DOHH2 (cell line): ENCODE data around the gene BTBD10.

Source experiments
- H3F3A ChIP-seq: fragments of 200-600 bp; sonication (generic), shearing (Covaris generic); 2 replicates; pipeline ENCODE4 v1.6.0; 2016; ENCODE audit warnings: antibody characterized with exemption, mild to moderate bottlenecking; ENCODE audit not compliant: control insufficient read depth, insufficient read depth
- H3K27ac ChIP-seq: fragments of 200-600 bp; sonication (generic); 2 replicates; pipeline ENCODE4 v1.5.1; 2014; ENCODE audit warnings: low read depth, mild to moderate bottlenecking, low read length, moderate library complexity
- H3K27me3 ChIP-seq: fragments of 200-600 bp; sonication (generic); 2 replicates; pipeline ENCODE4 v1.6.1; 2014; ENCODE audit warnings: mild to moderate bottlenecking, low read length, mixed read lengths; ENCODE audit not compliant: control insufficient read depth
- H3K36me3 ChIP-seq: fragments of 200-600 bp; sonication (generic); 2 replicates; pipeline ENCODE4 v1.6.1; 2014; ENCODE audit warnings: mild to moderate bottlenecking, low read length, moderate library complexity, mixed read lengths; ENCODE audit not compliant: control insufficient read depth
- H3K4me1 ChIP-seq: fragments of 200-600 bp; sonication (generic); 2 replicates; pipeline ENCODE4 v1.6.1; 2014; ENCODE audit warnings: mild to moderate bottlenecking, low read length, mixed read lengths; ENCODE audit not compliant: control insufficient read depth
- H3K4me2 ChIP-seq: fragments of 200-600 bp; sonication (generic); 2 replicates; pipeline ENCODE4 v1.6.0; 2014; ENCODE audit warnings: mild to moderate bottlenecking, low read length, moderate library complexity
- H3K4me3 ChIP-seq: fragments of 200-600 bp; sonication (generic); 2 replicates; pipeline ENCODE4 v1.5.1; 2014; ENCODE audit warnings: mild to moderate bottlenecking, low read length, mixed read lengths
- H3K79me2 ChIP-seq: fragments of 200-600 bp; sonication (generic); 2 replicates; pipeline ENCODE4 v1.6.1; 2014; ENCODE audit warnings: mild to moderate bottlenecking, low read length, mixed read lengths; ENCODE audit not compliant: control insufficient read depth
- H3K9me2 ChIP-seq: fragments of 200-600 bp; sonication (generic); replicated peaks from 2 replicates; pipeline ENCODE4 v1.6.1; 2014; ENCODE audit warnings: mild to moderate bottlenecking, low read length, mixed read lengths; ENCODE audit not compliant: control insufficient read depth
- H3K9me3 ChIP-seq: fragments of 200-600 bp; sonication (generic); 2 replicates; pipeline ENCODE4 v1.6.1; 2014; ENCODE audit warnings: antibody characterized with exemption, low read length, mixed read lengths; ENCODE audit not compliant: control insufficient read depth, insufficient read depth
- H4K20me1 ChIP-seq: fragments of 200-600 bp; sonication (generic); 2 replicates; pipeline ENCODE4 v1.6.0; 2014; ENCODE audit warnings: low read depth, mild to moderate bottlenecking, antibody characterized with exemption, low read length, moderate library complexity; ENCODE audit not compliant: control insufficient read depth, insufficient read depth
- EZH2phosphoT487 ChIP-seq: fragments of 200-600 bp; sonication (generic); IDR thresholded peaks from 2 replicates; pipeline ENCODE4 v1.6.1; 2017; ENCODE audit warnings: borderline replicate concordance, mild to moderate bottlenecking, antibody characterized with exemption, low read length, moderate library complexity, mixed read lengths
- TF ChIP-seq, protein P1 (sequence below): fragments of 200-600 bp; sonication (generic); IDR thresholded peaks from one replicate; pipeline ENCODE4 v1.5.1; 2014; ENCODE audit warnings: antibody characterized with exemption, mild to moderate bottlenecking, low read depth, low read length; ENCODE audit not compliant: poor library complexity, severe bottlenecking

BTBD10 gene

DNA sequence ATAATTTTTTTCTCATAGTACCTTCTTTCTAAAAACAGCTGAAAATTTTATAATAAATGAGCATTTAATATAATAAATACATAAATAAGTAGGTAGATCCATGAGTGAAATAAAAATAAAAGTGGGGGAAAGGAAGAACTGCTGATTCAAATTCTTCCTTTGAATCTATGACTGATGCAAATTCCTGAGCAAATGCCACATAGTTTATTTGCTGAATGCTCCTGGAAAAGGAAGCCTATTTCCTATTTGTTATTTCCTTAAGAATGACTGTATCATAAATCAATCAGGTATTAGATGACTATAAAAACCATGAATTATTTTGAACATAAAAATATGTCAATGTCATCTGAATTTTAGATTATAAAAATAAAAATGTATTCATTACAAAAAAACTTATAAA, 16.6 kb downstream of the BTBD10 start:
- Histone ChIP-seq H3K4me3 (no peak overlapping the region), H3K4me2 (no peak overlapping the region), H3K27me3 (no peaks in the 10 kb centered on the region), H3K9me2 (no peaks in the 10 kb centered on the region), H3K4me1 (peaks cover 10% of the 10 kb centered on the region), H4K20me1 (no peaks in the 10 kb centered on the region), H3F3A (no peaks in the 10 kb centered on the region), H3K79me2 (peaks cover 62% of the 10 kb centered on the region), H3K27ac (no peak overlapping the region), H3K9me3 (no peaks in the 10 kb centered on the region), H3K36me3 (peaks cover 3% of the 10 kb centered on the region; the same call in 1 of the 2 replicates)
- TF ChIP-seq, protein P1, sequence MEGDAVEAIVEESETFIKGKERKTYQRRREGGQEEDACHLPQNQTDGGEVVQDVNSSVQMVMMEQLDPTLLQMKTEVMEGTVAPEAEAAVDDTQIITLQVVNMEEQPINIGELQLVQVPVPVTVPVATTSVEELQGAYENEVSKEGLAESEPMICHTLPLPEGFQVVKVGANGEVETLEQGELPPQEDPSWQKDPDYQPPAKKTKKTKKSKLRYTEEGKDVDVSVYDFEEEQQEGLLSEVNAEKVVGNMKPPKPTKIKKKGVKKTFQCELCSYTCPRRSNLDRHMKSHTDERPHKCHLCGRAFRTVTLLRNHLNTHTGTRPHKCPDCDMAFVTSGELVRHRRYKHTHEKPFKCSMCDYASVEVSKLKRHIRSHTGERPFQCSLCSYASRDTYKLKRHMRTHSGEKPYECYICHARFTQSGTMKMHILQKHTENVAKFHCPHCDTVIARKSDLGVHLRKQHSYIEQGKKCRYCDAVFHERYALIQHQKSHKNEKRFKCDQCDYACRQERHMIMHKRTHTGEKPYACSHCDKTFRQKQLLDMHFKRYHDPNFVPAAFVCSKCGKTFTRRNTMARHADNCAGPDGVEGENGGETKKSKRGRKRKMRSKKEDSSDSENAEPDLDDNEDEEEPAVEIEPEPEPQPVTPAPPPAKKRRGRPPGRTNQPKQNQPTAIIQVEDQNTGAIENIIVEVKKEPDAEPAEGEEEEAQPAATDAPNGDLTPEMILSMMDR = no peak
- no peak for TF ChIP-seq EZH2phosphoT487

DNA sequence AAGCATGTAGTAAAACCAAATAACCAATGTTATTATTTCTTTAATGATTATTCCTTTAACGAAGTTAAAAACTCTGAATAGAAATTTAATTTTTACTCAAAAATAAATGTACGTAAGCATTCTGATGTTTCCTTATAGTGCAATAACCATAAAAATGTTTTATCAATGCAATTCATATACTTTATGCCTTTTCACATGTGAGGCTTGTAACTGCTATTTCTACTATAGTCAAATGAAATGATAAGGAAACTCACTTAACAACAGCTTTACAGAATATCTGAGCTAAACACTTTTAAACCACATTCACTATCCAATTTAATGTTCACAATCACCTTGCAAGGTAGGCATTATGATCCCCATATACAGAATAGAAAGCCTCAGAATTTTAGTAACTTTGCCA, 17.4 kb downstream of the BTBD10 start:
- Histone ChIP-seq H3K4me2 (no peak overlapping the region), H3K4me1 (peaks cover 10% of the 10 kb centered on the region), H3K27ac (no peak overlapping the region), H3K79me2 (peaks cover 53% of the 10 kb centered on the region), H3K27me3 (no peaks in the 10 kb centered on the region), H3F3A (no peaks in the 10 kb centered on the region), H3K9me2 (no peaks in the 10 kb centered on the region), H3K9me3 (no peaks in the 10 kb centered on the region), H4K20me1 (no peaks in the 10 kb centered on the region), H3K4me3 (no peak overlapping the region), H3K36me3 (peaks cover 3% of the 10 kb centered on the region; the same call in 1 of the 2 replicates)
- no peak for TF ChIP-seq EZH2phosphoT487
- TF ChIP-seq, protein P1 = no peak

DNA sequence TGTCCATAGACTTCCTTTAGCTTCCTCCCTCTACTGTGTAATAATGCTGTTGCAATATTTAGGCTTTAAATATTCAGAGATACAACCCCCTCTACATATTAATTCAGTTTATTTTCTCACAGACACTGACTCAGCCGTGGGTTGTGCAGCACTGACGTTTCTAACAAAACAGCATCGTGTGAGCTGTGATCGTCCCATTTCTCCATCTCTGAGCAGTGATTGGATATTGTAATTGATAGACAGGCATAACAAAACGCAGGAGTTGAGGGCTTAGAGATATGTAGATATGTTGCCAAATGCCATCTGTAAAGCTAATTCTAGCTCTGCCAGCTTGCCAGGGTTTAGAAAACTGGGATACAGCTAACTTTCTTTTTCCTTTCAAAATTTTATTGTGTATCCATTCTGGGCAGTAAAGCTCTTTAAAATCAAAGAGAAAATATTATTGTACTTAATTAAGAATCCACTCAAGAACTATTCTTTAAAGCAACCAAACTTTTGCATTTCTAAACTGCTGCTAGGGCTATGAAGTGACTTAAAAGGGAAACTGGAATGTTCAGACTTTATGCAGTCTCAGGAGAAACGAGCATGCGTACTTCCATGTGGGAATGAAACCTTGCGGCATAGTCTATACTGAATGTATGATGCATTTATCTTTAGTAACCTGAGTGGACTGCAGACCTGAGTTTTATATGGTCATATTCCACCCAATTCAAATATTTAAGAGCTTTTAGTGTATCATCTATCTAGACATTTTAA, 22.7 kb downstream of the BTBD10 start:
- H3K9me3 ChIP-seq = no peaks in the 10 kb centered on the region
- no peaks in the 10 kb centered on the region for H3K4me1 ChIP-seq
- H3K4me2 ChIP-seq = no peak overlapping the region
- TF ChIP-seq, protein P1 = no peak
- TF ChIP-seq EZH2phosphoT487 = no peak
- no peaks in the 10 kb centered on the region for H3F3A ChIP-seq
- no peak overlapping the region for H3K4me3 ChIP-seq
- H3K9me2 ChIP-seq = no peaks in the 10 kb centered on the region
- H3K79me2 ChIP-seq = peaks cover 10% of the 10 kb centered on the region
- no peaks in the 10 kb centered on the region for H3K36me3 ChIP-seq
- no peaks in the 10 kb centered on the region for H4K20me1 ChIP-seq
- H3K27ac ChIP-seq = no peak overlapping the region
- H3K27me3 ChIP-seq = no peaks in the 10 kb centered on the region
